ENCODE results near the gene FAU. TPM values are rescaled to one million over a fixed set of nuclear protein-coding genes. Genes with fewer than 3 reads are reported as not detected.

FAU gene
- total RNA-seq, 2 experiments from 2014 or later = 995 to 1,031 TPM

DNA sequence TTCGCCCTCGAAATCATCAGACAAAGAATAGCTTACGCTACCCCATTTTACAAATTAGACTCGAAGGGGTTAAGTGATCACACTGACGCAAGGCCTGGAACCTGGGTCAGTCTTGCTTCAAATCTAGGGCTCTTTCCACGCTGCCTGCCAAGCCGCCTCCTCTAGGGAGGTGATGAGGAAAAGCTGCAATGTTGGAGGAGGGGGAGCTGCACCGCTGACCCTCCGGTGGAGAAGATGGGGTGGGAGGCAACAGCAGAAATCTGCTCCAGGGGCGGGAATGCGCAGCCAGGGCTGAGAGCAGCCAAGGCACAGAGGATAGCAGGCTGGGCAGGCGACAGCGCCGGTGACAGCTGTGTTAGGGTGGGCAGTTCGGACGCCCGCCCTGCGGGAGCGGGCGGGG lies 11.8 kb upstream of the FAU start:
- H3K9me3 Mint-ChIP-seq = no peaks in the 10 kb centered on the region
- CTCF ChIA-PET = interaction anchor here (1.5 to 3.2 kb wide), 4 partner anchors 9 to 121 kb away, joined by 6 to 17 read pairs (median 6); partner anchors contain the start of genes FAU, MRPL49 and ZNHIT2
- POLR2A ChIA-PET = interaction anchor here (1.3 to 7.2 kb wide), 9 partner anchors 10 to 269 kb away, joined by 3 to 157 read pairs (median 15); partner anchors contain the start of genes ARL2, DPF2, FAU and MRPL49
- DNase-seq = peak; percentile 23
- H3K4me1 Mint-ChIP-seq = peaks cover 35% of the 10 kb centered on the region
- peak overlapping the region; percentile 98 for H3K4me3 Mint-ChIP-seq
- peak overlapping the region; percentile 98 for H3K27ac Mint-ChIP-seq
- H3K27me3 Mint-ChIP-seq = no peaks in the 10 kb centered on the region
- H3K36me3 Mint-ChIP-seq (ENCODE audit: low read depth) = peaks cover 34% of the 10 kb centered on the region

DNA sequence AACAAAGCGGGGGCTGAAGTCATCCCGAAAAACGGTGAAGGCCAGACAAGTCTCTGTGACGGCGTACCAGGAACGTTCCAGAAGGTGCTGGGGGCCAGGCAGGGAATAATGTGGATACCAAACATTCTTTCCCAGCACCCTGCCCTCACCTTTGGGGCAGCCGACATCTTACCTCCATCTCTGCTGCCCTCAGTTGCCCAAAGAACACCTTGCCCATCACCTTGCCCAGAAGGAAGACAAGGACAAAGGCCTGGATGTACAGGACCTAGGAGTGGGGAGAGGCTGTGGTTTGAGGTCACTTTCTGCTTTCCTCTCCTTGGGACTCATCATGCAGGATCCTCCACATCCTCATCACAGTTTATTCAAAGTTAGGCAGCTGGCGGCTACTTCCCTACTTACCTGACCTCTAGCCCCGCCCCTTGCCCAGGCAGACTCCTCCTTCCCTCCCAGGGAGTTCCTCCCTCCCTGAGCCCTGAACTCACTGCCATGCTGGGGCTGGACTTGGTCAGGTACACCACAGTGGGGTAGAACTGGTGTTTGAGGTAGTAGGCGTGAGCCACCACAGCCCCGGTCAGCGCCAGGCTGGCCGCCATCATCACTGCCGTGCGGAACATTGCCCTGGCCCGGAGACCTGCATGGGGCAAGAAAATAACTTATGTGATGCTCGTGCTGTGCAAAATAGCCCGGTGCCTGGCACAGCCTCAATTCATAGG lies 11.2 kb upstream of the FAU start:
- peaks cover 35% of the 10 kb centered on the region for H3K4me1 Mint-ChIP-seq
- peaks cover 39% of the 10 kb centered on the region for H3K36me3 Mint-ChIP-seq (ENCODE audit: low read depth)

GRCh38 chr11:65132238-65132987 lies 10.5 kb upstream of the FAU start:
- peaks cover 33% of the 10 kb centered on the region for H3K4me1 Mint-ChIP-seq
- H3K9me3 Mint-ChIP-seq = no peaks in the 10 kb centered on the region
- POLR2A ChIA-PET = interaction anchor here (1.0 to 7.2 kb wide), 5 partner anchors 9 to 21 kb away, joined by 3 to 157 read pairs (median 27); partner anchors contain the start of genes FAU, MRPL49, TM7SF2 and ZNHIT2
- peaks cover 43% of the 10 kb centered on the region for H3K36me3 Mint-ChIP-seq (ENCODE audit: low read depth)
- H3K4me3 Mint-ChIP-seq = peak overlapping the region; percentile 98
- DNase-seq = no peak
- H3K27ac Mint-ChIP-seq = peak overlapping the region; percentile 44
- H3K27me3 Mint-ChIP-seq = no peaks in the 10 kb centered on the region
- CTCF ChIA-PET = interaction anchor here (1.1 to 3.2 kb wide), 4 partner anchors 10 to 117 kb away, joined by 3 to 17 read pairs (median 5); partner anchors contain the start of genes FAU, MRPL49, TM7SF2 and ZNHIT2

More for the DNA sequence above, 11.2 kb upstream of the FAU start:
- Mint-ChIP-seq H3K27me3 (no peaks in the 10 kb centered on the region), H3K27ac (peak overlapping the region; percentile 98), H3K4me3 (peak overlapping the region; percentile 98), H3K9me3 (no peaks in the 10 kb centered on the region)
- ChIA-PET CTCF (interaction anchor here (1.5 to 3.2 kb wide), 3 partner anchors 9 to 15 kb away, joined by 6 to 17 read pairs (median 7); partner anchors contain the start of genes FAU, MRPL49 and ZNHIT2), POLR2A (interaction anchor here (1.3 to 7.2 kb wide), 8 partner anchors 10 to 268 kb away, joined by 3 to 157 read pairs (median 20); partner anchors contain the start of genes ARL2, DPF2, FAU and MRPL49)
- peak; percentile 72 for DNase-seq

- peaks cover 32% of the 10 kb centered on the region for H3K4me1 Mint-ChIP-seq
- H3K36me3 Mint-ChIP-seq (ENCODE audit: low read depth) = peaks cover 48% of the 10 kb centered on the region
- no peak for DNase-seq
- H3K27me3 Mint-ChIP-seq = no peaks in the 10 kb centered on the region
- CTCF ChIA-PET = interaction anchor here (1.1 to 1.2 kb wide), 2 partner anchors 20 to 118 kb away, joined by 3 to 4 read pairs; partner anchors contain the start of gene TM7SF2
- peak overlapping the region; percentile 21 for H3K27ac Mint-ChIP-seq
- POLR2A ChIA-PET = interaction anchor here (1.0 to 7.2 kb wide), 3 partner anchors 8 to 20 kb away, joined by 3 to 157 read pairs (median 5); partner anchors contain the start of genes FAU, MRPL49 and ZNHIT2
- H3K4me3 Mint-ChIP-seq = no peak overlapping the region
- no peaks in the 10 kb centered on the region for H3K9me3 Mint-ChIP-seq
Observed at GRCh38 chr11:65131895-65132237, 9.9 kb upstream of the FAU start.

DNA sequence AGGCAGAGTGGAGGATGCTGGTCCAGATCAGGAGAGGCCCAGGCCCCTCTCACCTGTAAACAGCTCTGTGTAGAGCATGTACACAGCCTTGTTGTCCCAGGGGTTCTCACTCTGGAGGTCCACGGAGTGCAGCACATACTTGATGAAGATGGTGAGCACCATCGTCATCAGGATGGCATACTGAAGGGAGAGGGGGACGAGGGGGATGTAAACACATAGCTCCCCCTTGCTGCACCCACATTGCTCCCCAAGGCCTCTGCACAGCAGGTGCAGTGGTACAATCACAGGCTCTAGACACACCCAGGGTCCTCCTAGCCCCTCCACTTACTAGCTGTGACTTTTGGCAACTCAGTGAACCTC lies 9.5 kb upstream of the FAU start:
- ChIA-PET POLR2A (interaction anchor here (1.4 to 7.2 kb wide), 2 partner anchors 8 to 14 kb away, joined by 5 to 157 read pairs; partner anchors contain the start of genes FAU, MRPL49 and ZNHIT2), CTCF (interaction anchor here (1.1 to 1.2 kb wide), 2 partner anchors 20 to 118 kb away, joined by 3 to 4 read pairs; partner anchors contain the start of gene TM7SF2)

DNA sequence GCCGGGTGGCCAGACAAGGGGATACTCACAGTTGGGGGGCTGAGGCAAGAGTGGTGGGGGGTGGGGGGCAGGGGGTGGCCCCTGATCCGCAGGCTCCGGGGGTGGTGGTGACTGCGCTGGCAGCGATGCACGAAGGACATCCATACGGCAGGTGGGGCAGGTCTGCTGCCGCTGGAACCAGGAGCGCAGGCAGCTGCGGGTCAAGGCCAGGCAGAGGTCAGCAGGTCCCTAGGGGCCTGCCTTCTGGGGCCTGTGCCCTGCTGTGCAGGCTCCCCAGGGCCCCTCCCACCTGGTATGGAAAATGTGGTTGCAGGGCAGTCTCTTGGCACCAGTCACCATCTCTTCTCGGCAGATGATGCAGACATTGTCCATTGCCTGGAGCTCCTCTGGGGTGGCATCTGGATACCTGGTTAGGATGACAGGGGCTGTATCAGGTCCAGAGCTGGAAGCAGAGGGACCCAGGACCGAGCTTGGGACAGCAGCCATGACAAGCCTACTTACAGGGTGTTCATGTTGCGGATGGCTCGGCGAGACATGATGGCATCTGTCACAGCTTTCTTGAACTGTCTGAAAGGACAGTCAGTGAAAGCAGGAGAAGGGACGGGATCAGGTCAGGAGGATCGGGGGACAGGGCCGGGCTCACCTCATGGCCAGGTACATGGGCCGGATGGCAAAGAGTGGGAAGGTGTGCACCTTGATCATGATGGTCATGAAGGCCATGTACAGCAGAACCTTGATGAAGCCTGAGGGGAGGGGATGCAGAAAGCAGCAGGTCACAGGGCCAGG lies 8.9 kb upstream of the FAU start:
- H3K27me3 Mint-ChIP-seq = no peaks in the 10 kb centered on the region
- ChIA-PET POLR2A (interaction anchor here (7.2 kb wide), 1 partner anchor 7 kb away, joined by 157 read pairs; the partner anchor contains the start of genes FAU and MRPL49), CTCF (interaction anchor here (1.1 to 1.6 kb wide), 3 partner anchors 18 to 119 kb away, joined by 3 to 5 read pairs (median 4); partner anchors contain the start of gene TM7SF2)
- no peak overlapping the region for H3K4me3 Mint-ChIP-seq
- peaks cover 57% of the 10 kb centered on the region for H3K36me3 Mint-ChIP-seq (ENCODE audit: low read depth)
- no peak for DNase-seq
- H3K4me1 Mint-ChIP-seq = peaks cover 24% of the 10 kb centered on the region
- H3K9me3 Mint-ChIP-seq = no peaks in the 10 kb centered on the region
- no peak overlapping the region for H3K27ac Mint-ChIP-seq

More for the DNA sequence above, 9.5 kb upstream of the FAU start:
- Mint-ChIP-seq H3K27ac (no peak overlapping the region), H3K4me1 (peaks cover 29% of the 10 kb centered on the region), H3K36me3 (ENCODE audit: low read depth) (peaks cover 52% of the 10 kb centered on the region), H3K27me3 (no peaks in the 10 kb centered on the region), H3K9me3 (no peaks in the 10 kb centered on the region), H3K4me3 (no peak overlapping the region)
- DNase-seq = no peak

- Mint-ChIP-seq H3K9me3 (no peaks in the 10 kb centered on the region), H3K4me1 (peaks cover 18% of the 10 kb centered on the region), H3K4me3 (no peak overlapping the region), H3K27ac (no peak overlapping the region), H3K27me3 (no peaks in the 10 kb centered on the region), H3K36me3 (ENCODE audit: low read depth) (peaks cover 66% of the 10 kb centered on the region)
- CTCF ChIA-PET = interaction anchor here (1.6 kb wide), 1 partner anchor 17 kb away, joined by 5 read pairs; no protein-coding TSS in a partner anchor
- no peak for DNase-seq
- POLR2A ChIA-PET = interaction anchor here (0.7 to 7.2 kb wide), 2 partner anchors 6 to 858 kb away, joined by 3 to 157 read pairs; partner anchors contain the start of genes FAU and MRPL49
Observed at GRCh38 chr11:65129649-65130441, 7.9 kb upstream of the FAU start.

DNA sequence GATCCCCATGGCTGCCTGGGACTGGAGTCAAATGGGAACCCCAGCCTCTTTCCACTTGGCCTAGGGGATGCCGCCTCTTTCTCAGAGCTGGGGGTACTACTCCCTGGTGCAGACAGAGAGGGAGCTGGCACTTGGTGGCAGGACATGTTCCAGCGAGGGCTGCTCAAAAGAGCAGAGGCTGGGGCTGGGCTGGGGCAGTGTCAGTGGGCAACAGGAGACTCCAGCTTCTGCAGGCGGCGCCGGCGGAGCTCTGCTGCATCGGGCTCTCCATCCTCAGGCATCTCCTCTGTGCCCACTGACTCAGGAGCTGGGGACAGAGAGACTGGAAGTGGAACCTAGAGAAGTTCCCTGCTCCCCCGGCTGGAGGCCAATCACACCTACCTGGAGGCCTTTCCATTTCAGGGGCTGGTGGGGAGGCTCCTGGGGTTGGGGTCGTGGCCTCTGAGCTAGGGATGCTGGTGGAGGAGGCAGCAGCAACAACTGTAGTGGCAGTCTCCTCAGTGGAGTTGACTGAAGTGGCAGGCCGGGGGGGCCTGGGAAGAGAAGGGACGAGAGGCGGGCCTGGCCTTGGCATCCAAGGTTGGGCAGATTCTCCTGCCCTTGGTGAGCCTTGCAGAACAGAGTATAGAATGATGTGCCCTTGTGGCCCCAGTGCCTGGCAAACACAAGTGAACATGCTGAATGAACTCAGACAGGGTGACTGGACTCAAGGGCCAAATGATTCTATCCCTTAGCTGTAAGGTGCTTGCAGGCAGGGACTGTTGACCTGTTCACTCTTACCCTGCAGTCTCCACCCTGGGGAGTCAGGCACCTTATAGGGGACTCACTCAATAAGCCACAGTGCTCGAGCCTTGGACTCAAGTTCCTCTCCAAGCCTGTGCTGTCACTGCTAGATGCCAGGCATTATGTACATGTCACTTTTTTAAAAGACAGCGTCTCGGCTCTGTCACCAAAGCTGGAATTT lies 6.5 kb upstream of the FAU start:
- no peak overlapping the region for H3K4me3 Mint-ChIP-seq
- ChIA-PET POLR2A (interaction anchor here (1.9 kb wide), 1 partner anchor 11 kb away, joined by 10 read pairs; the partner anchor contains the start of gene ZNHIT2), CTCF (interaction anchor here (1.2 kb wide), 1 partner anchor 11 kb away, joined by 4 read pairs; the partner anchor contains the start of gene ZNHIT2)
- H3K27ac Mint-ChIP-seq = no peak overlapping the region
- DNase-seq = no peak
- H3K36me3 Mint-ChIP-seq (ENCODE audit: low read depth) = peaks cover 68% of the 10 kb centered on the region
- H3K27me3 Mint-ChIP-seq = no peaks in the 10 kb centered on the region
- H3K4me1 Mint-ChIP-seq = peaks cover 27% of the 10 kb centered on the region
- H3K9me3 Mint-ChIP-seq = no peaks in the 10 kb centered on the region

- POLR2A ChIA-PET = interaction anchor here (1.9 to 8.3 kb wide), 2 partner anchors 6 to 10 kb away, joined by 10 to 157 read pairs; partner anchors contain the start of genes SYVN1 and ZNHIT2
- no peak overlapping the region for H3K27ac Mint-ChIP-seq
- CTCF ChIA-PET = interaction anchor here (1.2 kb wide), 1 partner anchor 10 kb away, joined by 4 read pairs; the partner anchor contains the start of gene ZNHIT2
Observed at GRCh38 chr11:65127473-65128181, 5.7 kb upstream of the FAU start.

More at GRCh38 chr11:65127473-65128181, 5.7 kb upstream of the FAU start:
- no peaks in the 10 kb centered on the region for H3K27me3 Mint-ChIP-seq
- peaks cover 25% of the 10 kb centered on the region for H3K4me1 Mint-ChIP-seq
- H3K4me3 Mint-ChIP-seq = no peak overlapping the region
- no peak for DNase-seq
- no peaks in the 10 kb centered on the region for H3K9me3 Mint-ChIP-seq
- peaks cover 65% of the 10 kb centered on the region for H3K36me3 Mint-ChIP-seq (ENCODE audit: low read depth)
